C4-2B (cell line): Measurements from ENCODE around the gene CYP19A1.

Experiments used
- CTCF ChIP-seq: fragments of 450-650 bp; conservative IDR thresholded peaks from 2 replicates; pipeline ENCODE4 v1.5.1; 2017; ENCODE audit warnings: mild to moderate bottlenecking
- ZFX ChIP-seq: fragments of 450-650 bp; IDR thresholded peaks from 2 replicates; pipeline ENCODE4 v1.6.1; 2017

GRCh38 chr15:51183076-51183475 is 155.3 kb downstream of the CYP19A1 start:
- TF ChIP-seq CTCF (no peak), ZFX (no peak)
